ENCODE measurements around the gene KRTAP10-4.

DNA sequence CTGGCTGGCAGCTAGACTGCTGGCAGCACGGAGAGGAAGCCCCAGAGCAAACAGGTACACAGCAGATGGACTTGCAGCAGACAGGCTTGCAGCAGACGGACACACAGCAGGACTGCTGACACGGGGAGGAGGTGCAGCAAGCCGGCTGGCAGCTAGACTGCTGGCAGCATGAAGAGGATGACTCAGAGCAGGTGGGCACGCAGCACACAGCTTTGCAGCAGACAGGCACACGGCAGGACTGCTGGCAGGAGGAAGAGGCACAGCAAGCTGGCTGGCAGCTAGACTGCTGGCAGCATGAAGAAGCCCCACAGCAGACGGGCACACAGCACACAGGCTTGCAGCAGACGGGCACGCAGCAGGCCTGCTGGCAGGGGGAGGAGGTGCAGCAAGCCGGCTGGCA, 22.7 kb upstream of the KRTAP10-4 start:
- TF ChIP-seq POLR2AphosphoS5 (IDR thresholded peaks at IDR 0.05; ENCODE audit: low read depth, low read length): no peak
- no peak for TF ChIP-seq TAF1 (IDR thresholded peaks at IDR 0.05; ENCODE audit: borderline replicate concordance, insufficient read depth, low read length)
